HepG2 (cell line): Measurements from ENCODE around the gene TEX22. TPM values are rescaled to one million over a fixed set of nuclear protein-coding genes. Genes with fewer than 3 reads are reported as not detected.
A peak's percentile ranks its signal among the peaks of the same experiment; 100 is the strongest.

Experiments used
- ARID2 ChIP-seq: sonication (generic); formaldehyde crosslinking; IDR thresholded peaks from 2 replicates; pipeline ENCODE4 v1.8.1; 2022; ENCODE audit warnings: mild to moderate bottlenecking, missing genetic modification reagents, borderline replicate concordance
- BRCA1 ChIP-seq: sonication (generic); formaldehyde crosslinking; IDR thresholded peaks from 2 replicates; pipeline ENCODE4 v1.4.0; 2020; ENCODE audit warnings: missing genetic modification reagents
- DMAP1 ChIP-seq: IDR thresholded peaks from 2 replicates; pipeline ENCODE4 v1.6.1; 2016
- ETV6 ChIP-seq: sonication (generic); formaldehyde crosslinking; conservative IDR thresholded peaks from 2 replicates; pipeline ENCODE4 v1.4.0; 2020; ENCODE audit warnings: missing genetic modification reagents
- HOXA3 ChIP-seq: sonication (generic); formaldehyde crosslinking; IDR thresholded peaks from 2 replicates; pipeline ENCODE4 v1.5.0; 2020; ENCODE audit warnings: missing genetic modification reagents
- JDP2 ChIP-seq: sonication (generic); formaldehyde crosslinking; IDR thresholded peaks from 2 replicates; pipeline ENCODE4 v1.8.1; 2022; ENCODE audit warnings: missing genetic modification reagents, borderline replicate concordance
- KDM2A ChIP-seq: sonication (generic); formaldehyde crosslinking; IDR thresholded peaks from 2 replicates; pipeline ENCODE4 v1.4.0; 2020; ENCODE audit warnings: low read depth, missing genetic modification reagents, borderline replicate concordance
- KLF11 ChIP-seq: IDR thresholded peaks from 2 replicates; pipeline ENCODE4 v1.6.1; 2016; ENCODE audit warnings: missing compliant biosample characterization
- MXD4 ChIP-seq: IDR thresholded peaks from 2 replicates; pipeline ENCODE4 v1.6.1; 2016; ENCODE audit warnings: mild to moderate bottlenecking, missing biosample characterization, missing genetic modification reagents
- NFE2L2 ChIP-seq: fragments of 150-350 bp; IDR thresholded peaks from 2 replicates; pipeline ENCODE4 v1.6.1; 2014; ENCODE audit warnings: low read length
- SIN3B ChIP-seq: fragments of 150-350 bp; IDR thresholded peaks from 2 replicates; pipeline ENCODE4 v1.6.1; 2014; ENCODE audit warnings: low read length
- SPEN ChIP-seq: sonication (generic); formaldehyde crosslinking; IDR thresholded peaks from 2 replicates; pipeline ENCODE4 v1.5.1; 2020; ENCODE audit warnings: low read depth, mild to moderate bottlenecking, missing genetic modification reagents
- ZFP36 ChIP-seq: fragments of 150-350 bp; IDR thresholded peaks from 2 replicates; pipeline ENCODE4 v1.6.1; 2018; ENCODE audit warnings: borderline replicate concordance, low read length, low read depth; ENCODE audit not compliant: partially characterized antibody
- ZNF552 ChIP-seq: sonication (generic); formaldehyde crosslinking; IDR thresholded peaks from 2 replicates; pipeline ENCODE4 v1.9.0; 2022; ENCODE audit warnings: missing genetic modification reagents, mild to moderate bottlenecking, borderline replicate concordance
- ZNF557 ChIP-seq: sonication (generic); formaldehyde crosslinking; IDR thresholded peaks from 2 replicates; pipeline ENCODE4 v1.4.0; 2020; ENCODE audit warnings: missing genetic modification reagents
- ZNF660 ChIP-seq: sonication (generic); formaldehyde crosslinking; IDR thresholded peaks from 2 replicates; pipeline ENCODE4 v1.5.1; 2020; ENCODE audit warnings: mild to moderate bottlenecking, low read depth, missing genetic modification reagents, borderline replicate concordance
- ZNF766 ChIP-seq: sonication (generic); formaldehyde crosslinking; IDR thresholded peaks from 2 replicates; pipeline ENCODE4 v1.5.0; 2020; ENCODE audit warnings: missing genetic modification reagents, borderline replicate concordance
- ZNF879 ChIP-seq: sonication (generic); formaldehyde crosslinking; IDR thresholded peaks from 2 replicates; pipeline ENCODE4 v1.8.1; 2023; ENCODE audit warnings: missing genetic modification reagents
- polyA plus RNA-seq, 8 experiments: library from polyadenylated mRNA; depleted of rRNA in 3 of 8; stranded (reverse) in 7 of 8; unstranded in 1 of 8; fragments of >200 nt; fragmentation: Illumina TruSeq in 4 of 8; extraction: Trizol in 4 of 8; gene quantifications; 2 replicates each; pipeline versions ENCODE4 v1.2.1 to v1.2.3, GENCODE V29; 2011 to 2016; ENCODE audit warnings: low read depth in 4 of 8, missing spikeins in 1 of 8, mixed read lengths in 1 of 8; ENCODE audit not compliant: insufficient read depth in 1 of 8
- total RNA-seq, 5 experiments: library from RNA; depleted of rRNA; stranded (reverse); fragments of >200 nt; fragmentation: Illumina TruSeq; extraction: Trizol; gene quantifications; 2 replicates each; pipeline ENCODE4 v1.2.3, GENCODE V29; 2016; ENCODE audit warnings: low read depth in 1 of 5
- TF ChIP-seq, protein P1 (sequence below): IDR thresholded peaks from 2 replicates; pipeline ENCODE4 v1.6.1; 2016; ENCODE audit warnings: low read depth, control low read depth
- TF ChIP-seq, protein P2 (sequence below): IDR thresholded peaks from 2 replicates; pipeline ENCODE4 v1.6.1; 2016; ENCODE audit warnings: missing biosample characterization, missing genetic modification reagents, low read depth
- TF ChIP-seq, protein P3 (sequence below): IDR thresholded peaks from 2 replicates; pipeline ENCODE4 v1.6.1; 2016
- TF ChIP-seq, protein P4 (sequence below): sonication (generic); formaldehyde crosslinking; IDR thresholded peaks from 2 replicates; pipeline ENCODE4 v1.4.0; 2020; ENCODE audit warnings: missing genetic modification reagents
- TF ChIP-seq, protein P5 (sequence below): sonication (generic); formaldehyde crosslinking; IDR thresholded peaks from 2 replicates; pipeline ENCODE4 v1.4.0; 2020; ENCODE audit warnings: missing genetic modification reagents

The TEX22 gene
- total and polyA plus RNA-seq, 2 of the 13 experiments (the other 11 are each of a cell fraction or from before 2014, with no cell fraction given): 0.07 to 0.27 TPM

DNA sequence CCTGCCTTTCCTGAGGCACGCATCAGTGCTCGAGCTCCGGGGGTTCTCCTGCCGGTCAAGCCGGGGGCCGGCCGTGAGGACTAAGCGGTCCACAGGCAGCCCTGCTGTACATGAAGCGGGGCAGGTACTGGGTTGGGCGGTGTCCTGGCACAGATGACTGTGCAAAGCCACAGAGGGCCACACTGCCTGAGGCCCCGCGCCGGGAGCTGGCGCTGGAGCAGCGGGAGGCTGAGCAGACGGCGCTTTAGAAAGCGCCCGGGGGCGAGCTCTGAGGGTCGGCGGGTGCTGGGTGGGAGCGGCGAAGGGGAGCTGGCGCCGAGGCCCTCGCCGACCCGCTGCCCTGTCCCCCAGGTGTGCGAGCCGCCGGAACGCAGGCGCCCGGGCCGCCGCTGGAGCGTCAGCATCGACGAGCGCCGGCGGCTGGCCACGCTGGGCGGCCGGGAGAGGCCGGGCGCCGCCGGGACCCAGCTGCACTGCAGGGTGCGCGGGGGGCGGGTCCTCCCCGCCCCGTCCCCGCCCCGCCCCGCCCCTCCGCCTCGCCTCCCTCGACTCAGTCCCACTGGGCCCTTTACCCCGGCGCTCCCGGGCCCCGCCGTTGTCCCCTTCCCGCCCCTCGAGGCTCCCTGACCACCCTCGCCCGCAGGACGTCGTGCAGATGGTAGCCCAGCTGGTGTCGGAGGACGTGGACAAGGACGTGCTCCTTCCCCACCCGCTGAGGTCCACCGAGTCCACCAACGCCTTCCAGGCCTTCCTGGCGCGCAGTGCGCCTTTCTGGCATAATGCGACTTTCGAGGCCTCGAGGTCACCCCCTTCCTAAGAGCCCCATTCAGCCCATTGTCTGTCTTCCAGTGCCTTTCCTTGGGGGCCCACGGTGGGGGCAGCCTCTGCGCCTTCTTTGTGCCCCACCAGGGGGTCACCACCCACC, 12.9 kb downstream of the TEX22 start (continued):
- TF ChIP-seq ARID2 (peak; percentile 42; the same call in 1 of the 2 replicates), JDP2 (CRISPR knock-in tag) (no peak), NFE2L2 (no peak), ZNF879 (CRISPR knock-in tag) (no peak), SPEN (CRISPR knock-in tag) (no peak), BRCA1 (CRISPR knock-in tag) (no peak), ZNF766 (CRISPR knock-in tag) (no peak), MXD4 (CRISPR knock-in tag) (no peak), KLF11 (CRISPR knock-in tag) (no peak), ZNF557 (CRISPR knock-in tag) (no peak), SIN3B (no peak), HOXA3 (no peak; the same call in 1 of the 2 replicates), DMAP1 (CRISPR knock-in tag) (no peak), ZNF660 (no peak), KDM2A (CRISPR knock-in tag) (peak; percentile 40; the same call in 1 of the 2 replicates), ZFP36 (no peak), ETV6 (no peak), ZNF552 (no peak)
- TF ChIP-seq, protein P1, sequence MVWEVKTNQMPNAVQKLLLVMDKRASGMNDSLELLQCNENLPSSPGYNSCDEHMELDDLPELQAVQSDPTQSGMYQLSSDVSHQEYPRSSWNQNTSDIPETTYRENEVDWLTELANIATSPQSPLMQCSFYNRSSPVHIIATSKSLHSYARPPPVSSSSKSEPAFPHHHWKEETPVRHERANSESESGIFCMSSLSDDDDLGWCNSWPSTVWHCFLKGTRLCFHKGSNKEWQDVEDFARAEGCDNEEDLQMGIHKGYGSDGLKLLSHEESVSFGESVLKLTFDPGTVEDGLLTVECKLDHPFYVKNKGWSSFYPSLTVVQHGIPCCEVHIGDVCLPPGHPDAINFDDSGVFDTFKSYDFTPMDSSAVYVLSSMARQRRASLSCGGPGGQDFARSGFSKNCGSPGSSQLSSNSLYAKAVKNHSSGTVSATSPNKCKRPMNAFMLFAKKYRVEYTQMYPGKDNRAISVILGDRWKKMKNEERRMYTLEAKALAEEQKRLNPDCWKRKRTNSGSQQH (CRISPR knock-in tag): no peak
- TF ChIP-seq, protein P2, sequence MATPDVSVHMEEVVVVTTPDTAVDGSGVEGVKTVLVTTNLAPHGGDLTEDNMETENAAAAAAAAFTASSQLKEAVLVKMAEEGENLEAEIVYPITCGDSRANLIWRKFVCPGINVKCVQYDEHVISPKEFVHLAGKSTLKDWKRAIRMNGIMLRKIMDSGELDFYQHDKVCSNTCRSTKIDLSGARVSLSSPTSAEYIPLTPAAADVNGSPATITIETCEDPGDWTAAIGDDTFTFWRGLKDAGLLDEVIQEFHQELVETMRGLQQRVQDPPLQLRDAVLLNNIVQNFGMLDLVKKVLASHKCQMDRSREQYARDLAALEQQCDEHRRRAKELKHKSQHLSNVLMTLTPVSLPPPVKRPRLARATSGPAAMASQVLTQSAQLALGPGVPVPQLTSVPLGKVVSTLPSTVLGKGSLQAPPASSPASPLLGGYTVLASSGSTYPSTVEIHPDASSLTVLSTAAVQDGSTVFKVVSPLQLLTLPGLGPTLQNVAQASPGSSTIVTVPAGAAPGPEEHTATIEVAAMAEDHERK (CRISPR knock-in tag): no peak
- TF ChIP-seq, protein P3, sequence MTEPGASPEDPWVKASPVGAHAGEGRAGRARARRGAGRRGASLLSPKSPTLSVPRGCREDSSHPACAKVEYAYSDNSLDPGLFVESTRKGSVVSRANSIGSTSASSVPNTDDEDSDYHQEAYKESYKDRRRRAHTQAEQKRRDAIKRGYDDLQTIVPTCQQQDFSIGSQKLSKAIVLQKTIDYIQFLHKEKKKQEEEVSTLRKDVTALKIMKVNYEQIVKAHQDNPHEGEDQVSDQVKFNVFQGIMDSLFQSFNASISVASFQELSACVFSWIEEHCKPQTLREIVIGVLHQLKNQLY (CRISPR knock-in tag): no peak
- TF ChIP-seq, protein P4, sequence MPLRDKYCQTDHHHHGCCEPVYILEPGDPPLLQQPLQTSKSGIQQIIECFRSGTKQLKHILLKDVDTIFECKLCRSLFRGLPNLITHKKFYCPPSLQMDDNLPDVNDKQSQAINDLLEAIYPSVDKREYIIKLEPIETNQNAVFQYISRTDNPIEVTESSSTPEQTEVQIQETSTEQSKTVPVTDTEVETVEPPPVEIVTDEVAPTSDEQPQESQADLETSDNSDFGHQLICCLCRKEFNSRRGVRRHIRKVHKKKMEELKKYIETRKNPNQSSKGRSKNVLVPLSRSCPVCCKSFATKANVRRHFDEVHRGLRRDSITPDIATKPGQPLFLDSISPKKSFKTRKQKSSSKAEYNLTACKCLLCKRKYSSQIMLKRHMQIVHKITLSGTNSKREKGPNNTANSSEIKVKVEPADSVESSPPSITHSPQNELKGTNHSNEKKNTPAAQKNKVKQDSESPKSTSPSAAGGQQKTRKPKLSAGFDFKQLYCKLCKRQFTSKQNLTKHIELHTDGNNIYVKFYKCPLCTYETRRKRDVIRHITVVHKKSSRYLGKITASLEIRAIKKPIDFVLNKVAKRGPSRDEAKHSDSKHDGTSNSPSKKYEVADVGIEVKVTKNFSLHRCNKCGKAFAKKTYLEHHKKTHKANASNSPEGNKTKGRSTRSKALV (CRISPR knock-in tag): 0 out of 2 replicates have a peak, but pooled peaks have one; percentile 7
- TF ChIP-seq, protein P5, sequence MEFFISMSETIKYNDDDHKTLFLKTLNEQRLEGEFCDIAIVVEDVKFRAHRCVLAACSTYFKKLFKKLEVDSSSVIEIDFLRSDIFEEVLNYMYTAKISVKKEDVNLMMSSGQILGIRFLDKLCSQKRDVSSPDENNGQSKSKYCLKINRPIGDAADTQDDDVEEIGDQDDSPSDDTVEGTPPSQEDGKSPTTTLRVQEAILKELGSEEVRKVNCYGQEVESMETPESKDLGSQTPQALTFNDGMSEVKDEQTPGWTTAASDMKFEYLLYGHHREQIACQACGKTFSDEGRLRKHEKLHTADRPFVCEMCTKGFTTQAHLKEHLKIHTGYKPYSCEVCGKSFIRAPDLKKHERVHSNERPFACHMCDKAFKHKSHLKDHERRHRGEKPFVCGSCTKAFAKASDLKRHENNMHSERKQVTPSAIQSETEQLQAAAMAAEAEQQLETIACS (CRISPR knock-in tag): no peak
